ENCODE data around the gene NSMF. TPM values are rescaled to one million over a fixed set of nuclear protein-coding genes. Genes with fewer than 3 reads are reported as not detected.

Gene NSMF
- total and polyA plus RNA-seq, 10 of the 15 experiments (the other 5 are each of a cell fraction or from before 2014, with no cell fraction given): 0.13 to 44.3 (median 13.4) TPM

GRCh38 chr9:137417161-137418021 lies 41.7 kb downstream of the NSMF start (continued):
- TF ChIP-seq ZBTB40 (IDR thresholded peaks at IDR 0.05; ENCODE audit: borderline replicate concordance): no peak
- TF ChIP-seq GABPA (IDR thresholded peaks at IDR 0.05; ENCODE audit: low read depth): no peak
- TF ChIP-seq SMAD1 (IDR thresholded peaks at IDR 0.05; ENCODE audit: low read depth, partially characterized antibody): no peak
- no peak for TF ChIP-seq HCFC1 (IDR thresholded peaks at IDR 0.05; ENCODE audit: low read length)
- TF ChIP-seq GATAD2B (conservative IDR thresholded peaks at IDR 0.05; ENCODE audit: low read depth): peak; percentile 67; the same call in 1 of the 2 replicates
- TF ChIP-seq SP1 (IDR thresholded peaks at IDR 0.05; ENCODE audit: low read depth, low read length): no peak
- TF ChIP-seq ZNF217 (IDR thresholded peaks at IDR 0.05): no peak
- TF ChIP-seq POU2F2 (IDR thresholded peaks at IDR 0.05; ENCODE audit: borderline replicate concordance, low read depth, low read length): no peak
- no peak for TF ChIP-seq BRCA1 (IDR thresholded peaks at IDR 0.05; ENCODE audit: low read depth, low read length)
- no peak for TF ChIP-seq MEF2A (IDR thresholded peaks at IDR 0.05; ENCODE audit: insufficient read depth, low read depth, low read length)
- no peak for TF ChIP-seq BCL3 (IDR thresholded peaks at IDR 0.05; ENCODE audit: borderline replicate concordance, insufficient read depth, low read depth, low read length, poor library complexity, severe bottlenecking)
- TF ChIP-seq TAF1 (IDR thresholded peaks at IDR 0.05; ENCODE audit: borderline replicate concordance, low read depth, low read length): no peak
- no peak for TF ChIP-seq SUPT20H (IDR thresholded peaks at IDR 0.05; ENCODE audit: borderline replicate concordance, control insufficient read depth, low read depth, low read length)
- TF ChIP-seq BMI1 (IDR thresholded peaks at IDR 0.05; ENCODE audit: borderline replicate concordance): no peak
- no peak for TF ChIP-seq ASH2L (IDR thresholded peaks at IDR 0.05; ENCODE audit: borderline replicate concordance, low read depth)
- no peak for TF ChIP-seq SPI1 (IDR thresholded peaks at IDR 0.05; ENCODE audit: borderline replicate concordance, insufficient read depth, low read depth, low read length)
- TF ChIP-seq CTCF (IDR thresholded peaks at IDR 0.05 in 2 of 3, conservative IDR thresholded peaks at IDR 0.05 in 1 of 3; ENCODE audit: control insufficient read depth in 2 of 3, extremely low read depth in 1 of 3, insufficient read depth in 1 of 3, low read depth in 3 of 3, low read length in 3 of 3): 0 out of 6 replicates have a peak, but pooled peaks of 1 of the 3 experiments have one; percentile 3
- no peak for TF ChIP-seq TBL1XR1 (IDR thresholded peaks at IDR 0.05; ENCODE audit: low read depth, low read length)
- no peak for TF ChIP-seq TCF3 (IDR thresholded peaks at IDR 0.05; ENCODE audit: borderline replicate concordance, insufficient read depth, low read depth, low read length)
